22Rv1 (cell line): ENCODE measurements around the gene ADGRA1.
"Not testable (repeated sequence)": the region's sequence is repeated elsewhere in the genome, so short reads cannot be mapped to it uniquely, and the experiment has no call there.

Experiments
- CTCF ChIP-seq: fragments of 450-650 bp; IDR thresholded peaks from 2 replicates; pipeline ENCODE4 v1.5.1; 2017; ENCODE audit warnings: mild to moderate bottlenecking
- ZFX ChIP-seq: fragments of 450-650 bp; IDR thresholded peaks from 2 replicates; pipeline ENCODE4 v1.6.1; 2017; ENCODE audit warnings: antibody characterized with exemption, borderline replicate concordance

- TF ChIP-seq CTCF, ZFX: not testable (repeated sequence)
Observed at GRCh38 chr10:133053527-133054133, 34.1 kb upstream of the ADGRA1 start.
